ENCODE measurements around the gene ZNF124.
"Not testable (repeated sequence)": the region's sequence is repeated elsewhere in the genome, so short reads cannot be mapped to it uniquely, and the experiment has no call there.

The ZNF124 gene

GRCh38 chr1:247171443-247171842, 377 bp downstream of the ZNF124 start:
- DNase-seq, result not testable (repeated sequence)

- no peak for DNase-seq
Observed at GRCh38 chr1:247165674-247166073, 6.1 kb downstream of the ZNF124 start.

- no peak for DNase-seq
Observed at GRCh38 chr1:247164694-247165093, 7.1 kb downstream of the ZNF124 start.

- no peak for DNase-seq
Observed at GRCh38 chr1:247156787-247157232, 15.0 kb downstream of the ZNF124 start.

GRCh38 chr1:247147781-247148180, 24.0 kb downstream of the ZNF124 start:
- DNase-seq, result no peak

GRCh38 chr1:247147120-247147519, 24.7 kb downstream of the ZNF124 start:
- not testable (repeated sequence) for DNase-seq

GRCh38 chr1:247146671-247147070, 25.1 kb downstream of the ZNF124 start:
- no peak for DNase-seq

GRCh38 chr1:247145279-247145678, 26.5 kb downstream of the ZNF124 start:
- DNase-seq, result no peak

- not testable (repeated sequence) for DNase-seq
Observed at GRCh38 chr1:247139557-247139956, 32.3 kb downstream of the ZNF124 start.

- no peak for DNase-seq
Observed at GRCh38 chr1:247131236-247131635, 40.6 kb downstream of the ZNF124 start.

GRCh38 chr1:247127519-247128282, 44.1 kb downstream of the ZNF124 start:
- DNase-seq, result not testable (repeated sequence)

GRCh38 chr1:247126601-247127000, 45.2 kb downstream of the ZNF124 start:
- DNase-seq, result not testable (repeated sequence)

- DNase-seq, result not testable (repeated sequence)
Observed at GRCh38 chr1:247126166-247126565, 45.7 kb downstream of the ZNF124 start.

- DNase-seq, result no peak
Observed at GRCh38 chr1:247121382-247121781, 50.4 kb downstream of the ZNF124 start.

- DNase-seq, result not testable (repeated sequence)
Observed at GRCh38 chr1:247120408-247120668, 51.5 kb downstream of the ZNF124 start.

GRCh38 chr1:247119600-247120407, 52.0 kb downstream of the ZNF124 start:
- DNase-seq, result no peak

GRCh38 chr1:247118946-247119446, 52.8 kb downstream of the ZNF124 start:
- DNase-seq, result no peak

- no peak for DNase-seq
Observed at GRCh38 chr1:247115545-247115944, 56.3 kb downstream of the ZNF124 start.

- DNase-seq, result no peak
Observed at GRCh38 chr1:247115141-247115510, 56.7 kb downstream of the ZNF124 start.

- DNase-seq, result no peak
Observed at GRCh38 chr1:247114351-247115140, 57.3 kb downstream of the ZNF124 start.

- DNase-seq, result no peak
Observed at GRCh38 chr1:247113733-247114271, 58.0 kb downstream of the ZNF124 start.

- no peak for DNase-seq
Observed at GRCh38 chr1:247113094-247113497, 58.7 kb downstream of the ZNF124 start.

- DNase-seq, result no peak
Observed at GRCh38 chr1:247112479-247112781, 59.4 kb downstream of the ZNF124 start.
